Fibroblast of lung (primary cell): ENCODE measurements around the gene CLCA1. TPM values are rescaled to one million over a fixed set of nuclear protein-coding genes. Genes with fewer than 3 reads are reported as not detected.

Experiments used
- DNase-seq, 2 donors: peaks; one replicate each; pipeline versions ENCODE4 v3.0.0 to v3.0.0-alpha.2; 2010; ENCODE audit warnings: low read depth in 2 of 2
- H2AFZ ChIP-seq: 2 replicates; pipeline ENCODE4 v1.5.1; 2012; ENCODE audit warnings: low read length, control low read depth, inconsistent platforms
- H3K27ac ChIP-seq: 2 replicates; pipeline ENCODE4 v1.5.1; 2011; ENCODE audit warnings: low read length, control low read depth; ENCODE audit not compliant: insufficient read depth
- H3K27me3 ChIP-seq: 2 replicates; pipeline ENCODE4 v1.5.1; 2011; ENCODE audit warnings: mild to moderate bottlenecking, low read length; ENCODE audit not compliant: control insufficient read depth, insufficient read depth
- H3K36me3 ChIP-seq: 2 replicates; pipeline ENCODE4 v1.5.1; 2011; ENCODE audit warnings: low read length; ENCODE audit not compliant: control insufficient read depth, insufficient read depth
- H3K4me1 ChIP-seq: 2 replicates; pipeline ENCODE4 v1.5.1; 2011; ENCODE audit warnings: low read length; ENCODE audit not compliant: control insufficient read depth, insufficient read depth; ENCODE audit errors: extremely low read depth
- H3K4me2 ChIP-seq: 2 replicates; pipeline ENCODE4 v1.5.1; 2011; ENCODE audit warnings: low read length, control low read depth; ENCODE audit not compliant: insufficient read depth; ENCODE audit errors: extremely low read depth
- H3K4me3 ChIP-seq, 4 experiments: fragments of 200-600 bp in 1 of 4; sonication (generic) in 1 of 4; replicated peaks in 1 of 4; 2 replicates each; pipeline ENCODE4 v1.5.1; 2011 to 2016; ENCODE audit warnings: low read length in 4 of 4, low read depth in 3 of 4, mild to moderate bottlenecking in 3 of 4, control low read depth in 2 of 4, inconsistent platforms in 1 of 4, mixed read lengths in 1 of 4; ENCODE audit not compliant: insufficient read depth in 1 of 4; ENCODE audit errors: control extremely low read depth in 1 of 4
- H3K79me2 ChIP-seq: 2 replicates; pipeline ENCODE4 v1.5.1; 2012; ENCODE audit warnings: mild to moderate bottlenecking, low read length, inconsistent platforms; ENCODE audit not compliant: control insufficient read depth, insufficient read depth
- H3K9ac ChIP-seq: 2 replicates; pipeline ENCODE4 v1.5.1; 2011; ENCODE audit warnings: mild to moderate bottlenecking, low read length, control low read depth; ENCODE audit not compliant: insufficient read depth
- H3K9me3 ChIP-seq: 2 replicates; pipeline ENCODE4 v1.5.1; 2012; ENCODE audit warnings: low read depth, low read length; ENCODE audit not compliant: control insufficient read depth, insufficient read depth
- H4K20me1 ChIP-seq: 2 replicates; pipeline ENCODE4 v1.5.1; 2011; ENCODE audit warnings: low read length; ENCODE audit not compliant: control insufficient read depth, insufficient read depth; ENCODE audit errors: extremely low read depth
- CTCF ChIP-seq, 2 donors: IDR thresholded peaks in 1 of 2; conservative IDR thresholded peaks in 1 of 2; 1 replicate in 1 of 2; 2 replicates in 1 of 2; pipeline ENCODE4 v1.5.1; 2011 to 2012; ENCODE audit warnings: low read length in 2 of 2, control low read depth in 1 of 2, inconsistent platforms in 1 of 2, low read depth in 1 of 2, mild to moderate bottlenecking in 1 of 2
- EZH2 ChIP-seq: IDR thresholded peaks from 2 replicates; pipeline ENCODE4 v1.5.1; 2012; ENCODE audit warnings: low read length, control low read depth, mild to moderate bottlenecking; ENCODE audit errors: missing control alignments
- polyA plus RNA-seq, 2 donors: library from polyadenylated mRNA; depleted of rRNA in 1 of 2; stranded (reverse) in 1 of 2; unstranded in 1 of 2; fragments of >200 nt; gene quantifications; 2 replicates each; pipeline ENCODE4 v1.2.1, GENCODE V29; 2011 to 2012; ENCODE audit warnings: missing spikeins in 1 of 2
- total RNA-seq: library from RNA; depleted of rRNA; stranded (reverse); fragments of >200 nt; gene quantifications from 2 replicates; pipeline ENCODE4 v1.2.1, GENCODE V29; 2014

The CLCA1 gene
- total and polyA plus RNA-seq, 2 donors (not counting 1 experiment from before 2014, with no cell fraction given) = 0.01 TPM; not detected in 1

DNA sequence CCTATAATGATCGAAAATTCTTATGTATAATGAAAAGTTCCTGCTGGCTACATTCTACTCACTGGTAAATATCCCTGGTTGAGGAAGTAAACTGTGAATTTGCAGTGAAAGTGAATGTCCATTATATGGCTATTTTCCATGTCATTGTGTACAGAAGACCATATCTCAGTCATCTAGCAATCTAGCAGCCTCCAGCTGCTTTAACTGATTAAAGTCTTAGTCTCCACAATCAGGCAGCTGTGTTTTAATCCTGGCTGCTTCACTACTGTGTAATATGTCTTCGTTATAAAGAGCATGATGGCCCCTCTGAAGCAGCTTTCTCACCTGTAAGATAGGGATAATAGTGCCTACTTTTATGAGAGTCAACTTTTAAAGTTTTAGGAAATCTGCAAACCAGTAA lies 33.4 kb upstream of the CLCA1 start:
- no peaks in the 10 kb centered on the region for H3K9me3 ChIP-seq
- H3K79me2 ChIP-seq = no peaks in the 10 kb centered on the region
- no peak overlapping the region for H3K27ac ChIP-seq
- no peak overlapping the region for H2AFZ ChIP-seq
- no peak for DNase-seq
- no peak overlapping the region for H3K4me2 ChIP-seq
- no peaks in the 10 kb centered on the region for H4K20me1 ChIP-seq
- H3K9ac ChIP-seq = no peak overlapping the region
- no peaks in the 10 kb centered on the region for H3K27me3 ChIP-seq
- H3K4me1 ChIP-seq = peaks cover 2% of the 10 kb centered on the region
- no peak overlapping the region for H3K4me3 ChIP-seq
- no peak for TF ChIP-seq EZH2
- TF ChIP-seq CTCF (conservative IDR thresholded peaks at IDR 0.05 in 1 of 2, IDR thresholded peaks at IDR 0.05 in 1 of 2; ENCODE audit: low read depth in 1 of 2, low read length in 2 of 2) = no peak
- no peaks in the 10 kb centered on the region for H3K36me3 ChIP-seq

GRCh38 chr1:86436041-86436440 lies 32.7 kb upstream of the CLCA1 start:
- Histone ChIP-seq H3K4me1 (no peaks in the 10 kb centered on the region), H3K9ac (no peak overlapping the region), H3K79me2 (no peaks in the 10 kb centered on the region), H4K20me1 (no peaks in the 10 kb centered on the region), H3K4me2 (no peak overlapping the region), H3K4me3 (no peak overlapping the region), H3K9me3 (no peaks in the 10 kb centered on the region), H3K27ac (no peak overlapping the region), H3K27me3 (no peaks in the 10 kb centered on the region), H3K36me3 (no peaks in the 10 kb centered on the region), H2AFZ (no peak overlapping the region)
- DNase-seq = peak in 1 of 2 donors; percentile 8
- no peak for TF ChIP-seq CTCF (conservative IDR thresholded peaks at IDR 0.05 in 1 of 2, IDR thresholded peaks at IDR 0.05 in 1 of 2; ENCODE audit: low read depth in 1 of 2, low read length in 2 of 2)
- no peak for TF ChIP-seq EZH2

DNA sequence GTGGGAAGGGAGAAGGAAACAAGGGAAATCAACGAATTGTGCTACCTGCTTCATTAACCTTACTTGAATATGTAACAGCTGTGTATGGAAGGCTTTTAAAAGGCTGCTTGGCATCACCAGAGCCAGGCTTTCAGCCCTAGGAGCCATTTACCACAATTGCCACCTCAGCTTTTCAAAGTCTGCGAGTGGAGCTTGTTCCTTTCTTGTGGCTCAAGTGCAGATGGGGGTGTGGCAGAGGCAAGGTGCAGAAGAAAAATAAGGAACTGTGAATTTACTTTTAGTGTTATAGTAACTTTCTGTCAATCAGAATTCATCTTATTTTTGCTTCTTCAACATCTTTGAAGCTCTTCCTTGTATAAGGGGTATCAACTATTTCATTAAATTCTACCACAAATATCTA lies 27.1 kb upstream of the CLCA1 start:
- H2AFZ ChIP-seq = no peak overlapping the region
- no peaks in the 10 kb centered on the region for H3K4me1 ChIP-seq
- H3K36me3 ChIP-seq = no peaks in the 10 kb centered on the region
- no peaks in the 10 kb centered on the region for H3K9me3 ChIP-seq
- H4K20me1 ChIP-seq = no peaks in the 10 kb centered on the region
- DNase-seq = no peak
- H3K27me3 ChIP-seq = no peaks in the 10 kb centered on the region
- H3K4me3 ChIP-seq = no peak overlapping the region
- TF ChIP-seq EZH2 (no peak), CTCF (conservative IDR thresholded peaks at IDR 0.05 in 1 of 2, IDR thresholded peaks at IDR 0.05 in 1 of 2; ENCODE audit: low read depth in 1 of 2, low read length in 2 of 2) (no peak)
- H3K9ac ChIP-seq = no peak overlapping the region
- H3K4me2 ChIP-seq = no peak overlapping the region
- H3K79me2 ChIP-seq = no peaks in the 10 kb centered on the region
- H3K27ac ChIP-seq = no peak overlapping the region
